K562 (cell line): ENCODE data around the gene ADRA1B.

Source experiments
- ARNT ChIP-seq, 2 experiments: fragments of 450-650 bp; IDR thresholded peaks; 2 replicates each; pipeline ENCODE4 v1.6.1; 2016; ENCODE audit warnings: mild to moderate bottlenecking in 1 of 2
- CREM ChIP-seq: IDR thresholded peaks from 2 replicates; pipeline ENCODE4 v1.6.1; 2014; ENCODE audit warnings: antibody characterized with exemption, low read depth
- CTCF ChIP-seq, 3 experiments: IDR thresholded peaks in 2 of 3; conservative IDR thresholded peaks in 1 of 3; 2 replicates each; pipeline ENCODE4 v1.5.1; 2011 to 2012; ENCODE audit warnings: low read length in 3 of 3, mild to moderate bottlenecking in 3 of 3, control low read depth in 2 of 3, improper control_type of control experiment in 1 of 3, inconsistent platforms in 1 of 3, low read depth in 1 of 3, mixed read lengths in 1 of 3, moderate library complexity in 1 of 3; ENCODE audit not compliant: insufficient read depth in 2 of 3
- JUN ChIP-seq, 2 experiments: sonication (generic) in 1 of 2; formaldehyde crosslinking in 1 of 2; IDR thresholded peaks; 2 replicates each; pipeline versions ENCODE4 v1.6.1 to v1.8.0; 2012 to 2022; ENCODE audit warnings: borderline replicate concordance in 2 of 2, mild to moderate bottlenecking in 2 of 2, improper control_type of control experiment in 1 of 2, low read depth in 1 of 2, low read length in 1 of 2, missing genetic modification reagents in 1 of 2
- MAX ChIP-seq: sonication (generic); formaldehyde crosslinking; IDR thresholded peaks from 2 replicates; pipeline ENCODE4 v1.9.0; 2022; ENCODE audit warnings: mild to moderate bottlenecking, missing genetic modification reagents
- MTA3 ChIP-seq: fragments of 450-650 bp; formaldehyde crosslinking; IDR thresholded peaks from 2 replicates; pipeline ENCODE4 v1.6.1; 2017; ENCODE audit warnings: mild to moderate bottlenecking, borderline replicate concordance
- MYNN ChIP-seq, 2 experiments: sonication (generic); formaldehyde crosslinking in 1 of 2; IDR thresholded peaks; 2 replicates each; pipeline versions ENCODE4 v1.5.0 to v1.6.1; 2016 to 2020; ENCODE audit warnings: antibody characterized with exemption in 1 of 2, missing genetic modification reagents in 1 of 2
- NFRKB ChIP-seq: fragments of 450-650 bp; IDR thresholded peaks from 2 replicates; pipeline ENCODE4 v1.6.1; 2016; ENCODE audit warnings: low read depth
- NKRF ChIP-seq: fragments of 450-650 bp; IDR thresholded peaks from 2 replicates; pipeline ENCODE4 v1.6.1; 2016; ENCODE audit warnings: borderline replicate concordance
- POLR2A ChIP-seq: fragments of 450-650 bp; conservative IDR thresholded peaks from 2 replicates; pipeline ENCODE4 v1.6.1; 2016
- RB1 ChIP-seq: fragments of 450-650 bp; IDR thresholded peaks from 2 replicates; pipeline ENCODE4 v1.6.1; 2017; ENCODE audit warnings: low read depth, mild to moderate bottlenecking
- ZBTB40 ChIP-seq, 2 experiments: fragments of 450-650 bp in 1 of 2; sonication (generic) in 1 of 2; formaldehyde crosslinking in 1 of 2; IDR thresholded peaks; 2 replicates each; pipeline versions ENCODE4 v1.7.1 to v1.9.0; 2016 to 2022; ENCODE audit warnings: inconsistent platforms in 1 of 2, mild to moderate bottlenecking in 1 of 2, missing genetic modification reagents in 1 of 2
- ZNF644 ChIP-seq: fragments of 200-800 bp; sonication (Bioruptor generic); IDR thresholded peaks from 2 replicates; pipeline ENCODE4 v1.6.1; 2016; ENCODE audit warnings: low read depth, missing genetic modification characterization, missing compliant biosample characterization

- TF ChIP-seq NFRKB (no peak), NKRF (no peak), MAX (no peak), ZBTB40 (IDR thresholded peaks at IDR 0.05) (no peak), ZBTB40 (CRISPR knock-in tag; IDR thresholded peaks at IDR 0.05) (no peak), POLR2A (no peak), MYNN (IDR thresholded peaks at IDR 0.05) (no peak), MYNN (CRISPR knock-in tag; IDR thresholded peaks at IDR 0.05) (no peak), MTA3 (no peak), CREM (no peak), CTCF (IDR thresholded peaks at IDR 0.05 in 2 of 3, conservative IDR thresholded peaks at IDR 0.05 in 1 of 3; ENCODE audit: insufficient read depth in 2 of 3, low read depth in 1 of 3, low read length in 3 of 3) (peak; percentile 59 to 66 (median 60)), JUN (IDR thresholded peaks at IDR 0.05; ENCODE audit: borderline replicate concordance, low read depth, low read length) (no peak), JUN (CRISPR knock-in tag; IDR thresholded peaks at IDR 0.05; ENCODE audit: borderline replicate concordance) (no peak), ARNT (IDR thresholded peaks at IDR 0.05) (no peak), ZNF644 (tag) (no peak), RB1 (no peak)
Observed at GRCh38 chr5:159965031-159965837, 49.0 kb downstream of the ADRA1B start.
